Stimulated activated CD4-positive, alpha-beta T cell treated with anti-CD3 and anti-CD28 coated beads, TNF-alpha, amount 100 ng/mL, for 1 hour (primary cell): ENCODE measurements around the gene ZYG11B.
"Not testable (repeated sequence)": the region's sequence is repeated elsewhere in the genome, so short reads cannot be mapped to it uniquely, and the experiment has no call there.

ENCODE experiments used
- DNase-seq, 3 donors: peaks; one replicate each; pipeline ENCODE4 v3.0.0-alpha.2; 2020; ENCODE audit warnings: low read depth in 3 of 3, low spot score in 1 of 3

The ZYG11B gene

GRCh38 chr1:52842643-52843310, 116.5 kb downstream of the ZYG11B start, which contains the start of gene ZYG11A:
TSS of gene ZYG11A (plus strand) at chr1:52842760. CDS start at chr1:52842884, 124 bp downstream.
- peak; percentile 8 to 55 (median 18) for DNase-seq

GRCh38 chr1:52845119-52845518, 118.9 kb downstream of the ZYG11B start:
- DNase-seq, result not testable (repeated sequence)

- DNase-seq, result no peak
Measured at GRCh38 chr1:52848423-52848822, 122.2 kb downstream of the ZYG11B start.

- no peak for DNase-seq
Measured at GRCh38 chr1:52850951-52851350, 124.7 kb downstream of the ZYG11B start.

- DNase-seq, result no peak
Measured at GRCh38 chr1:52852854-52853253, 126.6 kb downstream of the ZYG11B start.

- no peak for DNase-seq
Measured at GRCh38 chr1:52855584-52855983, 129.3 kb downstream of the ZYG11B start.

- DNase-seq, result no peak
Measured at GRCh38 chr1:52856026-52856425, 129.8 kb downstream of the ZYG11B start.

- no peak for DNase-seq
Measured at GRCh38 chr1:52857443-52857842, 131.2 kb downstream of the ZYG11B start.

GRCh38 chr1:52862666-52863458, 136.6 kb downstream of the ZYG11B start:
- DNase-seq, result no peak

- no peak for DNase-seq
Measured at GRCh38 chr1:52867087-52867863, 141.0 kb downstream of the ZYG11B start.

GRCh38 chr1:52869727-52870126, 143.5 kb downstream of the ZYG11B start:
- DNase-seq, result not testable (repeated sequence)

- DNase-seq, result no peak
Measured at GRCh38 chr1:52876843-52877242, 150.6 kb downstream of the ZYG11B start.
